Astrocyte (in vitro differentiated cells and primary cell): ENCODE data around the gene HOXA13. TPM values are rescaled to one million over a fixed set of nuclear protein-coding genes. Genes with fewer than 3 reads are reported as not detected.

Source experiments
- DNase-seq: peaks from one replicate; pipeline ENCODE4 v3.0.0-alpha.2; 2010; ENCODE audit warnings: low read depth
- FAIRE-seq: peaks from 2 replicates; lab custom pipeline; 2011; peaks lifted over from hg19 to GRCh38; lab: Jason Lieb, UNC
- H2AFZ ChIP-seq: 2 replicates; pipeline ENCODE4 v1.6.0; 2012; ENCODE audit warnings: low read depth, low read length, inconsistent platforms
- H3K27ac ChIP-seq: 2 replicates; pipeline ENCODE4 v1.5.1; 2011; ENCODE audit warnings: low read depth, low read length, inconsistent platforms
- H3K27me3 ChIP-seq: 2 replicates; pipeline ENCODE4 v1.6.0; 2011; ENCODE audit warnings: low read length, inconsistent platforms; ENCODE audit not compliant: insufficient read depth
- H3K36me3 ChIP-seq: 2 replicates; pipeline ENCODE4 v1.5.1; 2011; ENCODE audit warnings: low read length, inconsistent platforms; ENCODE audit not compliant: insufficient read depth
- H3K4me1 ChIP-seq: 2 replicates; pipeline ENCODE4 v1.5.1; 2011; ENCODE audit warnings: low read length, inconsistent platforms; ENCODE audit not compliant: insufficient read depth
- H3K4me2 ChIP-seq: 2 replicates; pipeline ENCODE4 v1.6.0; 2012; ENCODE audit warnings: low read length, inconsistent platforms
- H3K4me3 ChIP-seq: 2 replicates; pipeline ENCODE4 v1.5.1; 2011; ENCODE audit warnings: low read depth, mild to moderate bottlenecking, low read length, inconsistent platforms; ENCODE audit not compliant: insufficient read depth
- H3K79me2 ChIP-seq: 2 replicates; pipeline ENCODE4 v1.6.0; 2012; ENCODE audit warnings: mild to moderate bottlenecking, low read length, inconsistent platforms; ENCODE audit not compliant: insufficient read depth
- H3K9ac ChIP-seq: 2 replicates; pipeline ENCODE4 v1.6.0; 2012; ENCODE audit warnings: mild to moderate bottlenecking, low read length, inconsistent platforms
- H3K9me3 ChIP-seq: 2 replicates; pipeline ENCODE4 v1.5.1; 2012; ENCODE audit warnings: low read depth, mild to moderate bottlenecking, low read length, inconsistent platforms; ENCODE audit not compliant: insufficient read depth
- H4K20me1 ChIP-seq: 2 replicates; pipeline ENCODE4 v1.6.0; 2012; ENCODE audit warnings: low read length, inconsistent platforms; ENCODE audit not compliant: insufficient read depth
- H3K27ac Mint-ChIP-seq: one replicate; pipeline ENCODE4 v1.8.0; 2021; ENCODE audit warnings: mild to moderate bottlenecking, mixed read lengths; ENCODE audit not compliant: unreplicated experiment
- H3K27me3 Mint-ChIP-seq: one replicate; pipeline ENCODE4 v1.8.0; 2021; ENCODE audit warnings: low read depth, mixed read lengths; ENCODE audit not compliant: unreplicated experiment
- H3K36me3 Mint-ChIP-seq: one replicate; pipeline ENCODE4 v1.8.0; 2021; ENCODE audit warnings: low read depth, mixed read lengths; ENCODE audit not compliant: unreplicated experiment
- H3K4me1 Mint-ChIP-seq: one replicate; pipeline ENCODE4 v1.8.0; 2021; ENCODE audit warnings: low read depth, mixed read lengths; ENCODE audit not compliant: unreplicated experiment
- H3K4me3 Mint-ChIP-seq: one replicate; pipeline ENCODE4 v1.8.0; 2021; ENCODE audit warnings: mild to moderate bottlenecking, moderate library complexity, mixed read lengths; ENCODE audit not compliant: unreplicated experiment
- H3K9me3 Mint-ChIP-seq: one replicate; pipeline ENCODE4 v1.8.0; 2021; ENCODE audit warnings: mild to moderate bottlenecking, mixed read lengths; ENCODE audit not compliant: unreplicated experiment
- CTCF ChIP-seq: IDR thresholded peaks from 2 replicates; pipeline ENCODE4 v1.5.1; 2011; ENCODE audit warnings: low read depth, mild to moderate bottlenecking, inconsistent platforms, low read length, moderate library complexity; ENCODE audit not compliant: insufficient read depth
- EZH2 ChIP-seq: IDR thresholded peaks from 2 replicates; pipeline ENCODE4 v1.6.1; 2012; ENCODE audit warnings: mild to moderate bottlenecking, low read length, inconsistent platforms; ENCODE audit not compliant: insufficient read depth
- total RNA-seq: library from RNA; stranded (reverse); gene quantifications from 2 replicates; pipeline ENCODE4 v1.2.1, GENCODE V29; 2021

Gene HOXA13
- total RNA-seq, 1 donor from 2014 or later: not detected

GRCh38 chr7:27242555-27243339 lies 42.9 kb upstream of the HOXA13 start, which contains the start of gene EVX1:
TSS of gene EVX1 (plus strand) at chr7:27242802. CDS start at chr7:27243031, 229 bp downstream.
- Mint-ChIP-seq H3K27me3 (peaks cover 83% of the 10 kb centered on the region), H3K36me3 (peaks cover 5% of the 10 kb centered on the region), H3K4me3 (no peak within 1 kb of the TSS), H3K9me3 (peaks cover 15% of the 10 kb centered on the region), H3K27ac (no peak within 1 kb of the TSS), H3K4me1 (peaks cover 9% of the 10 kb centered on the region)
- Histone ChIP-seq H4K20me1 (peaks cover 5% of the 10 kb centered on the region), H3K4me1 (no peaks in the 10 kb centered on the region), H3K9ac (no peak within 1 kb of the TSS), H3K4me3 (no peak within 1 kb of the TSS), H3K36me3 (no peaks in the 10 kb centered on the region), H3K79me2 (no peaks in the 10 kb centered on the region), H2AFZ (peak within 1 kb of the TSS; percentile 18), H3K27me3 (peaks cover 92% of the 10 kb centered on the region), H3K27ac (no peak within 1 kb of the TSS), H3K4me2 (peak within 1 kb of the TSS; percentile 64), H3K9me3 (peaks cover 6% of the 10 kb centered on the region)
- TF ChIP-seq EZH2 (peak; percentile 89), CTCF (no peak)
- no peak for FAIRE-seq
- DNase-seq: no peak

- no peak overlapping the region for H3K27ac Mint-ChIP-seq
- no peak for DNase-seq
- Histone ChIP-seq H3K4me1 (no peaks in the 10 kb centered on the region), H3K9ac (no peak overlapping the region), H3K27ac (no peak overlapping the region), H3K79me2 (no peaks in the 10 kb centered on the region), H4K20me1 (peaks cover 7% of the 10 kb centered on the region), H2AFZ (no peak overlapping the region), H3K27me3 (peaks cover 92% of the 10 kb centered on the region), H3K4me2 (peak overlapping the region; percentile 64), H3K9me3 (peaks cover 6% of the 10 kb centered on the region), H3K4me3 (no peak overlapping the region), H3K36me3 (no peaks in the 10 kb centered on the region)
- peaks cover 13% of the 10 kb centered on the region for H3K4me1 Mint-ChIP-seq
- FAIRE-seq: no peak
- H3K9me3 Mint-ChIP-seq: peaks cover 14% of the 10 kb centered on the region
- H3K36me3 Mint-ChIP-seq: peaks cover 5% of the 10 kb centered on the region
- H3K27me3 Mint-ChIP-seq: peaks cover 81% of the 10 kb centered on the region
- no peak overlapping the region for H3K4me3 Mint-ChIP-seq
- TF ChIP-seq EZH2: no peak
- TF ChIP-seq CTCF: no peak
These were observed 42.3 kb upstream of the HOXA13 start for GRCh38 chr7:27242154-27242553.
